HUES6 (cell line): ENCODE data around the gene PPARA.

Experiments used
- H3K27ac ChIP-seq: 2 replicates; pipeline ENCODE4 v1.7.0; 2013; ENCODE audit warnings: low read depth, mild to moderate bottlenecking, low read length, inconsistent platforms
- H3K27me3 ChIP-seq: 2 replicates; pipeline ENCODE4 v1.6.1; 2013; ENCODE audit warnings: low read length; ENCODE audit not compliant: control insufficient read depth, insufficient read depth
- H3K36me3 ChIP-seq: 2 replicates; pipeline ENCODE4 v1.6.1; 2013; ENCODE audit warnings: low read length; ENCODE audit not compliant: control insufficient read depth, insufficient read depth
- H3K4me1 ChIP-seq: 2 replicates; pipeline ENCODE4 v1.6.1; 2013; ENCODE audit warnings: low read length; ENCODE audit not compliant: control insufficient read depth, insufficient read depth
- H3K4me3 ChIP-seq: 2 replicates; pipeline ENCODE4 v1.5.1; 2013; ENCODE audit warnings: low read depth, low read length
- H3K9ac ChIP-seq: one replicate; pipeline ENCODE4 v1.6.1; 2013; ENCODE audit warnings: mild to moderate bottlenecking, low read length
- H3K9me3 ChIP-seq: 2 replicates; pipeline ENCODE4 v1.6.1; 2013; ENCODE audit warnings: low read depth, low read length; ENCODE audit not compliant: control insufficient read depth, insufficient read depth

PPARA gene

GRCh38 chr22:46140989-46141928, 9.1 kb upstream of the PPARA start:
- no peaks in the 10 kb centered on the region for H3K36me3 ChIP-seq
- H3K27ac ChIP-seq: no peak overlapping the region
- no peak overlapping the region for H3K9ac ChIP-seq
- H3K4me3 ChIP-seq: no peak overlapping the region
- H3K4me1 ChIP-seq: 0 out of 2 replicates have a peak, but pooled peaks cover 3% of the 10 kb centered on the region
- H3K9me3 ChIP-seq: no peaks in the 10 kb centered on the region
- peaks cover 8% of the 10 kb centered on the region for H3K27me3 ChIP-seq

GRCh38 chr22:46142548-46143490, 7.5 kb upstream of the PPARA start:
- peaks cover 3% of the 10 kb centered on the region; the same call in 1 of the 2 replicates for H3K4me1 ChIP-seq
- no peak overlapping the region for H3K9ac ChIP-seq
- no peaks in the 10 kb centered on the region for H3K9me3 ChIP-seq
- H3K36me3 ChIP-seq: no peaks in the 10 kb centered on the region
- H3K27me3 ChIP-seq: peaks cover 24% of the 10 kb centered on the region
- no peak overlapping the region for H3K27ac ChIP-seq
- H3K4me3 ChIP-seq: no peak overlapping the region

GRCh38 chr22:46143491-46144147, 6.7 kb upstream of the PPARA start:
- H3K4me1 ChIP-seq: peaks cover 3% of the 10 kb centered on the region; the same call in 1 of the 2 replicates
- H3K36me3 ChIP-seq: no peaks in the 10 kb centered on the region

GRCh38 chr22:46145361-46145851, 4.9 kb upstream of the PPARA start:
- no peaks in the 10 kb centered on the region for H3K9me3 ChIP-seq
- H3K9ac ChIP-seq: no peak overlapping the region
- H3K36me3 ChIP-seq: no peaks in the 10 kb centered on the region
- no peak overlapping the region for H3K27ac ChIP-seq
- peaks cover 5% of the 10 kb centered on the region; the same call in 1 of the 2 replicates for H3K4me1 ChIP-seq
- peaks cover 46% of the 10 kb centered on the region for H3K27me3 ChIP-seq
- no peak overlapping the region for H3K4me3 ChIP-seq

More at GRCh38 chr22:46143491-46144147, 6.7 kb upstream of the PPARA start:
- Histone ChIP-seq H3K4me3 (no peak overlapping the region), H3K27me3 (peaks cover 32% of the 10 kb centered on the region), H3K9me3 (no peaks in the 10 kb centered on the region), H3K27ac (no peak overlapping the region), H3K9ac (no peak overlapping the region)

GRCh38 chr22:46145896-46146295, 4.4 kb upstream of the PPARA start:
- H3K4me1 ChIP-seq: peaks cover 5% of the 10 kb centered on the region; the same call in 1 of the 2 replicates
- H3K9ac ChIP-seq: no peak overlapping the region
- no peaks in the 10 kb centered on the region for H3K36me3 ChIP-seq
- no peak overlapping the region for H3K4me3 ChIP-seq
- no peak overlapping the region for H3K27ac ChIP-seq
- peaks cover 49% of the 10 kb centered on the region for H3K27me3 ChIP-seq
- no peaks in the 10 kb centered on the region for H3K9me3 ChIP-seq

- H3K36me3 ChIP-seq: no peaks in the 10 kb centered on the region
- H3K4me3 ChIP-seq: no peak overlapping the region
- no peak overlapping the region for H3K9ac ChIP-seq
Observed at GRCh38 chr22:46146329-46146728, 4.0 kb upstream of the PPARA start.

GRCh38 chr22:46147061-46147460, 3.3 kb upstream of the PPARA start:
- Histone ChIP-seq H3K9me3 (no peaks in the 10 kb centered on the region), H3K4me1 (peaks cover 11% of the 10 kb centered on the region; the same call in 1 of the 2 replicates), H3K9ac (peak overlapping the region; percentile 15), H3K27ac (no peak overlapping the region), H3K36me3 (no peaks in the 10 kb centered on the region), H3K27me3 (peaks cover 61% of the 10 kb centered on the region), H3K4me3 (no peak overlapping the region)

More at GRCh38 chr22:46146329-46146728, 4.0 kb upstream of the PPARA start:
- H3K27ac ChIP-seq: no peak overlapping the region
- peaks cover 54% of the 10 kb centered on the region for H3K27me3 ChIP-seq
- no peaks in the 10 kb centered on the region for H3K9me3 ChIP-seq
- H3K4me1 ChIP-seq: peaks cover 6% of the 10 kb centered on the region; the same call in 1 of the 2 replicates

- Histone ChIP-seq H3K27ac (no peak overlapping the region), H3K9ac (peak overlapping the region; percentile 15), H3K36me3 (no peaks in the 10 kb centered on the region), H3K4me1 (peaks cover 11% of the 10 kb centered on the region; the same call in 1 of the 2 replicates), H3K9me3 (no peaks in the 10 kb centered on the region), H3K4me3 (no peak overlapping the region), H3K27me3 (peaks cover 67% of the 10 kb centered on the region)
Observed at GRCh38 chr22:46147471-46148267, 2.7 kb upstream of the PPARA start.

- Histone ChIP-seq H3K27me3 (peaks cover 69% of the 10 kb centered on the region), H3K9ac (no peak overlapping the region), H3K4me1 (peaks cover 11% of the 10 kb centered on the region; the same call in 1 of the 2 replicates), H3K9me3 (no peaks in the 10 kb centered on the region), H3K4me3 (no peak overlapping the region), H3K36me3 (no peaks in the 10 kb centered on the region), H3K27ac (no peak overlapping the region)
Observed at GRCh38 chr22:46148336-46148735, 2.0 kb upstream of the PPARA start.
